ENCODE data around the gene ANKH. TPM values are rescaled to one million over a fixed set of nuclear protein-coding genes. Genes with fewer than 3 reads are reported as not detected.
A peak's percentile ranks its signal among the peaks of the same experiment; 100 is the strongest.

ANKH gene
- total RNA-seq, 1 donor from 2014 or later: 75.9 TPM

DNA sequence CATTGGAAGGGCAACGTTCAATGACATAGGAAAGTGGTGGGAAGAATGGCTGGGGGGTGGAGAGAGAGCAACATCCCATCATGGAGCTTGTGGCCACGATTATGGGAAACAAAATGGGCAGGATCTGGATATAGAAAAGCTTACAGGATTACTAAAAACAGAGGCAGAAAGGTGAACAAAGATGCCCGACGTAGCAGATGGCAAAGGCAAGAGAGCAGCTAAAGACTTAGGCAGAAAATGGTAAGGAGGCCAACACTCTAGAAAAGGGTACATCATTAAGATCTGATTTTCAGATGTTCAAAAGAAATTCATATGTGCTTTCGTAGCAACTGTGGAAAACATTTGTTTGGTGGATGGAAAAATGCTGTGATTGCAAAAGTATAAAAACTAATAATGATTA lies 104.5 kb downstream of the ANKH start:
- ATAC-seq: no peak

DNA sequence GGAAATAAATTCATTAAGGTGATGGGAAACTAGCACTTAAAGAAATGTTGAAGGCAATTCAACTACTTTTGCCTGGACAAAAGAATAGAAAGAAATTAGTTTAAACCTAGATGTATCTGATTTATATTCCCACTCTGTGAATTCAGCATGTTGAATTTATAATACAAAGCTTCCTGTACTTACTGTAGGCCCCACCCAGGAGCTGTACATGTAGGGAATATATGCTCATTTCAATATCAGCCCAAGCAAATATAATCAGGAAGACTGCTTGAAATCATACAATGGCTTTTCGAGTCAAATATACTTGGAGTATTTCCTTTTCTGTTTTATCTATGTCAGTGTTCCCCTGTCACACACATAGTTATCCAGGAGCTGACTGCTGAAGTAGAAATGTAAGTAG lies 105.0 kb downstream of the ANKH start:
- ATAC-seq: no peak
- no peak for DNase-seq (ENCODE audit: low spot score)

More for the DNA sequence above, 104.5 kb downstream of the ANKH start:
- DNase-seq (ENCODE audit: low spot score): no peak

DNA sequence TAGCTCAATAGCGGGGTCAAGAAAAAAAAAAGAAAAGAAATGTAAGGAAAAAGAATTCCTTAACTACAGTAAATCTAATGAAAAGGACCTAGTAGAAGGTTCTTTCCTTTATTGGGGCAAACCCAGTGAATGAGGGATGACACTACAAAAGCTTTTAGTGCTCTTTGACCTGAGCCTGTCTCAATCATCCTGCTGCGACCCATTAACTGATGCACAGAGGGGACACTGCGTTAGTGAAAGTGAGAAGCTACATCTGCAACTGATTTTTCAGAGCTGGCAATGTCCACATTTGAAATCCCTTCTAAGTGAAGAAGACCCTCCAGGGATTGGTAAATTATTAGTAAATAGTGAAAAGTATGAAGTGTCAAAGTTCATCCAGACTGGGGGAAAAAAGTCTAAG lies 106.0 kb downstream of the ANKH start:
- ATAC-seq (no peak), DNase-seq (ENCODE audit: low spot score) (no peak)

DNA sequence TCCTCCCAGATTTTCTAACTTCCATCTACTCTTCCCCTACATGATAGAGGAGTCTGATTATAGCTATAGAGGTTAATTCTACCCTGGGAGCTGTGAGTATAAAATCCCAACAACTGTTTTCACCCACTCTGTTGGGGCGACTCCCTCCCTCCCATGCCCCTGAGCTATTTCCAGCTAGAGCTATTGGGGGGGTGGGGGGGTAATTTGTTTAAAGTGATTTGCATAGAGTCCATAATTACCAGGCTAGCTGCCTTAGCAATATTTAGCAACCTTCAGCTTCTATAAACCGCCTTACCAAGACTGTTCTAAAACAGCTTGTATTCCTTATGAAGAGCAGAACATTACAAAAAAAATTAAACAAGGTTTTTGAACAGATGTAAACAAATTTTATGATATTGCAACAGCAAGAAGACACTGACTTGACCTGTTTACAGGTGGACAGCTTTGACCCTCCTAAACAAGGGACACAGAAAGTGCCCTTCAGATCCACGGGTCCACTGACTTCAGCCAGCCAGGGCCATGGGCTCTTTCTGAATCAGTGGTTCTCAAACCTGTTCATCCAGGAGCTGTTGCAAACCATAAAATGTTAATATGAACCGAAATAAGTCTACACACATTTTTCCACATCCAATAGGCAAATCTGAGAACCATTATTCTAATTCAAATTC lies 108.9 kb downstream of the ANKH start:
- ATAC-seq (no peak), DNase-seq (ENCODE audit: low spot score) (no peak)

DNA sequence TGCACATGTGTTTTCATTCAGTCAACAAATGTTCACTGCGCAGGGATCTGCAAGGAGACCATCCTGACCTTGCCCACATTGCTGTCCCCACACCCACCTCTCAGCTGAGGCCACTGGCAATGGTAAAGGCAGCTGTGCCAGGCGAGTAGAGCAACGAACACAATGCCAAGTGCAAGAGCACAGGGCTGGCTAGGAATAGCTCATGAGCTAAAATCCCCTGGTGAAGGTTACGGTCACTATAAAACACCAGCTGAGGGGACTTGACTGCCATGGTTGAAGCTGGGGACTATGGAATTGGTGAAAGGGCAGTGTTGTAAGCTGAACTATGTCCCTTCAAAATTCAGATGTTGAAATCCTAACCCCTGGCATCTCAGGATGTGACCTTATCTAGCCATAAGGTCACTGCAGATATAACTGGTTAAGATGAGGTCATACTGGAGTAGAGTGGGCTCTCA lies 111.0 kb downstream of the ANKH start:
- DNase-seq (ENCODE audit: low spot score) (peak; percentile 86), ATAC-seq (peak; percentile 88)

DNA sequence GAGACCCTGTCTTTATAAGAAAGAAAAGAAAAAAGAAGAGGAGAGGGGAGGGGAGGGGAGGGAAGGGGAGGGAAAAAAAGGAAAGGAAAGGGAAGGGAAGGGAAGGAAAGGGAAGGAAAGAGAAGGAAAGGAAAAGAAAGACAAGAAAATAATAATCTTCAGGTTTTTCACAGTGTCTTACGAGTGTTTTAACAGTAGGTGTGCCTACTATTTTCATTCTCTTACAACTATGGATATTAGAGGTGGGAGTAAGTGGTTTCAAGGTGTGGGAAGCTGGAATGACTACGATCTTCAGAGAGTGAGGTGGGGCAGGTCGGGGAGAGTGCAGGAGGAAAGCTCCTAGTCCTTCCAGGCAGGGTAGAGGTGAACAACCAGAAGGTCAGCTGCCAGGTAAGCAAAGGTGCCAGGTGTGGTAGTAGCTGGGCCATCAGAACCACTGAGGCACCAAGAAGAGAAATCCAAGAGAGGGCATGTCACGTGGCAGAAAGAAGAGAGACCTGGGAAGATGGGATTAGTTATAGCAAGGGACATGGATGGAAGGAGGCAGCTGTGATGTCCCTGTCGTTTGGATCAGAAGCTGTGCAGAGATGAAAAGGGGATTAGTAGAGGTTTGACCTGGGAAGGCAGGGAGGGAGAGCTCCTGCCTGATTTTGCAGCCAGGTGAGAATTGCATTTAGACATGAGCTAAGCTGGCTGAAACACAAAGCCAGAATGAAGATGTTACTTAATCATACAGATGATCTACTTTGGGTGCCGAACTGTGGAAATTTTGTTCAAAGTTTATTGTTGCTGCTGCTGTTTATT lies 111.6 kb downstream of the ANKH start:
- DNase-seq (ENCODE audit: low spot score) (no peak), ATAC-seq (peak; percentile 67)

DNA sequence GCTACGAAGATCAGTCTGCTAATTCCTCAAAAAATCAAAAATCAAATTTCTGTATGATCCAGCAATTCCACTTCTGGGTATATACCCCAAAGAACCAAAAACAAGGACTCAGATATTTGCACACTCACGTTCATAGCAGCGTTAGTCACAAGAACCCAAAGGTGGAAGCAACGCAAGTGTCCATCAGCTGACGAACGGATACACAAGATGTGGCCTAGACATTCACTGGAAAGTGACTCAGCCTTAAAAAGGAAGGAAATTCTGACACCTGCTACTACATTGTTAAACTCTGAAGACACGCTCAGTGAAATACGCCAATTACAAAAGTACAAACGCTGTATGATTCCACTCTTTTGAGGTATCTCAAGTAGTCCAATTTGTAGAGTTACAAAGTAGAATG lies 113.7 kb downstream of the ANKH start:
- no peak for ATAC-seq
- no peak for DNase-seq (ENCODE audit: low spot score)

DNA sequence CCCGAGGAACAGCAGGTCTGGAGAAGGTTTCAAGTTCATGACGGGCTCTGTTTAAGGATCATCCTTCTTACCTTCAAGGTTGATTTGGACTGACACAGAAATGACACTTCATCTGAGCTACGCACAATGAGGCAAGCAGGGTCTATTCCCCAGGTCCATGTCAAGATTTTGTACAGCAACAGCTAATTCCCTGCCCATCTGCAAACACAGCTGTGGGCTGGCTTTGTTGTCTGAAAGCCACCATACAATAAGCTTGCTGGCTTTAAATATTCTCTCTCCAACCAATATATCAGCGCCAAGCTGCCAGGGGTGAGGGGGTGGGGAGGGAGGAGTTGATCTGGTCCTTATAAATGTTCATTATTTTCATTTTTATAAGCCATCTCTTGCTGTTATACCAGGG lies 115.1 kb downstream of the ANKH start:
- ATAC-seq (no peak), DNase-seq (ENCODE audit: low spot score) (no peak)

DNA sequence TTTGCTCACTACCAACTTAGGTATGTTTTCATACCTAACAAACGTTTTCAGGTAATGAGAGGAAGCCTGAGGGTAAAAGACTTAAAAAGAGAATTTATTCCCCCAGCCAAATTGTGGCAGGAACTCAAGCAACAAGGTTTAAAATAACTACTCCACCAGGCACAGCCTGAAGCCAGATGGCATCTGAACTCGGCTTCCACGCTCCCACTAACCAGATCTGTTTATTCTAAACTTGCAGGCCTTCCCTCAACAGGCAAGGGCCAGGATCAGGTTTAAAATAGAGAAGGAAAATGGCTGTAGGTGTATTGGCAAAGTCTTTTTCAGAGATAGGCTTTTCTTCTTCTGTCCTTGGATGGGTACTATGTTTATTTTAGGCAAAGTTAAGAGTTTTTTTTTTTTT lies 117.6 kb downstream of the ANKH start:
- ATAC-seq (no peak), DNase-seq (ENCODE audit: low spot score) (no peak)

DNA sequence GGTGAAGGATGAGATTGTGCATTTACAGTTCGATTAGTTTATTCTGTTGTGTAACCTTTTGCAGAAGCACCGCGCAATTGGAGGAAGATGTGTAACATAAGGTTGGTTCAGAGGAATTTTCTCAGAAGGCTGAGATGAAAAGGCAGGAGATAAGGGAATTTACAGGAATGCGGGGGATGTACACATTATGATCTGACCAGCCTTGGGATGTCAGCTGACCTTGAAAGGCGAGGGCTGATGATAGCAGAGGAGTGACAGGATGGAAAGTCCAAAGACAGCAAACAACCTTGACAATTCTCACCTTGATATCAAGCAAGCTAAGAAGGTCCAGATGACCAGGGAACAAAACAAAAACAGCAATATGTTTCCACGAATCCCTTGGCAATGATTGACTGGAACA lies 118.3 kb downstream of the ANKH start:
- DNase-seq (ENCODE audit: low spot score) (no peak), ATAC-seq (no peak)

DNA sequence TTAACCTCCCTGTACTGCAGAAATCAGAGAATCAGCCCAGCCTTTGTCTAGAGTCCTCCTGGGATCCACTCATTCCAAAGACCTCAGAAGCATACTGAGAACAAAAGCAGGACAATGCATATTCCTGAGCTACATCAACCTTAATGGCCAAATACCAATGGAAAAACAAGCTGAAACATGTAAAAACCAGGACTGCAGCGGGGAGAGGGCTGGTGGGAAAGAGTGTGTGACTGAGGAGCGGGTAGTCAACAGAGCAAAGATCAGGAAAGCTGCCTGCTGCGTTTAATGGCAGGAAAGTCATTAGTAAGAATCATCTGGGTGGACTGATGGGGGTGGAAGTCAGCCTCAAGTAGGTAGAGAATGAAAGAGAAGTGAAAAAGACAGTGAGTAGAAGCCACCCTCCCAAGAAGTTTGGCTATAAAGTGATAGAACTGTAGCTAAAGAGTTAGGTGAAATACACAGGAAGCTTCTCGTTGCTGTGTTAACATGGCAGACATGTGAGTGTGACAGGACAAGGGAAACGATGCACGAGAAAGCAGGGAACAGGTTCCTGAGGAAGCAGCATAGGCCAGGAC lies 119.0 kb downstream of the ANKH start:
- ATAC-seq: no peak
- DNase-seq (ENCODE audit: low spot score): no peak

DNA sequence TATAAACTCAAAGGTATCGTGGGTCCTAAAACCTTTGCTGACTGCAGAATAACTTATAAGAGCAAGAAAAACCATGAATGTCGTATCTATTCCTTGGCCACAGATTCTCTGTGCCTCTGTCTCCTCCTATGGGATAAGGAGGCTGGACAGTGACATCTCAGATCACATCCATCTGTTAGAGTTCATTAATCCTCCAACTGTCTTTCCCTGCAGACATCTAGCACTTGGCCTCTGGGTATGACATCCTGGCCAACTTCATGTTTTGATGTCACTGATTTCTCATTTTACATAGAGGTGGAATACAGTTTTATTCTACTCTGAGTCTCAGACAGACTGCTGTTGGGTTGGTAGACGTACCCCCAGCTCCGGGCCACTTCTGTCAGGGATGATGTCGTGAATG lies 120.9 kb downstream of the ANKH start:
- no peak for DNase-seq (ENCODE audit: low spot score)
- ATAC-seq: no peak

DNA sequence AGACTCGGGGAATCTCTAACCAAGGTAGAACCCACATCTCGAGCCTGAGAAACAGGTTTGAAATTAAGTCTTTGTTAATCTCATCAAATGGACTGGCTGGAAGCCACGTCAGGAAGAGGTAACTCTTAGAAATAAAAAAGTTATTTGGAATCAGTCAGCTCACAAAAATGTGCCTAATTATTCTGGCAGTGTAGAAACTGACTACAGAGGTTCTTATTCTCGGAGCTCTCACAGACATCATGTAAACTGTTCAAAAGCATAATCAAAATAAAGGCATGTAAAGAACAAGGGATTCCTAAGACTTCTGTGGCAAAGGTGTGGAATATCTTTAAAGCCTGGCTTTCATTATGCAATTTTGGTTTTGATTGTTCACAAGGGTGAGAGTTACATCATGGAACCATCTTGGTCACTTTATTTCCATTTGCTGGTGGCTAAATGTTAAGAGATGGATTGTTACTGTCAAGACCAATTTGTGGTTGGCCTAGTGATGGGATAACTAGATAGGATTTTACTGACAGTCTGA lies 121.9 kb downstream of the ANKH start:
- ATAC-seq: no peak

DNA sequence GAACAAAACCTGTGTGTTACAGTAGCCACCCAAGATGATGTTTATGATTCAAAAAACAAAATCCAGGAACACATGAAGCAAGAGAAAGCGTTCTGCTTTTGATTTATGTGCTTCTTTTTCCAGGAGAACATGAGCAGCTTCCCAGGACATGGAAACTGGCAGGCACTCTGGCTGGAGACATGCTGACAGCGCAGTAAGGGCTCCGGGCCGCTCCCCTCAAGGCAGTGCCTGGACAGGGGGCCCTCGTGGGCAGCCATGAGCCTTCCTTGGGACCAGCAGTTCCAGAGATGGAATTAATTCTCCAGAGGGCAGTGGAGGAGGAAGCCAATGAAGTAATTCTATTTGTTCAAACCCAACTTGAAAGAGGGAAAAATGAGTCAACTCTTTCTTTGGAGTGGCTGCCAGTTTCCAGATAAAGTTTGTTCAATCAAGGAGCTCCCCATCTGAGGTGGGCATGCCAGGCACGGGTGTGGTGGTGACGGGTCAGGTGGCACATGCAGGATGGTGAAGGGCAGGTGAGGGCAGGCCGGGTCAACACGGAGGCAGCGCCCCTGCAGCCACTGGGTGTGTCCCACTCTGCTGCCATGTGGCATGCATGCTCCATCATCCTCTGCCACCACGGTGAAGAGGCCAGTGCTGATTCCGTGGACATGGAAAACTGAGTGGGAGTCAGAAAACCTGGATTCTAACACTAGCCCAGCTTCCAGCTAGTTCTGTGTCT lies 123.2 kb downstream of the ANKH start:
- DNase-seq (ENCODE audit: low spot score): no peak

More for the DNA sequence above, 121.9 kb downstream of the ANKH start:
- no peak for DNase-seq (ENCODE audit: low spot score)

DNA sequence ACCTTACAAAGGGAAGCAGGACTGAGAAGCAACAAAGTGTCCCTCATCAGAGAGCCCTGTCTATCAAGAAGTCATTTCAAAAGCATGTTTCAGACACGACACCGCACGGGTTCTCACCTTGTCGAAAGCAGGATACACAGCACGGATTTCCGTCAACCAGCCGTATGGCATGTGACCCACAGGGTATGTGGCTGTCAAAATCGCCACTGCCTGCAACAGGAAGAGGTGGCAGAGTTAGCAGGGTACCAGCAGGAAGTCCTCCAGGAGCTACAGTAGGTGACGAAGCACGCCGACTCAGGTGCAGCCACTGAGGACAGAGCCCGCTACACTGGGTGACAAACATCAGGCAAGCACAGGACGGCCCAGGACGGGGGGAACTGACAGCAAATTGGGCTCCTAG lies 125.8 kb downstream of the ANKH start:
- no peak for ATAC-seq
- no peak for DNase-seq (ENCODE audit: low spot score)

More for the DNA sequence above, 123.2 kb downstream of the ANKH start:
- ATAC-seq: no peak

DNA sequence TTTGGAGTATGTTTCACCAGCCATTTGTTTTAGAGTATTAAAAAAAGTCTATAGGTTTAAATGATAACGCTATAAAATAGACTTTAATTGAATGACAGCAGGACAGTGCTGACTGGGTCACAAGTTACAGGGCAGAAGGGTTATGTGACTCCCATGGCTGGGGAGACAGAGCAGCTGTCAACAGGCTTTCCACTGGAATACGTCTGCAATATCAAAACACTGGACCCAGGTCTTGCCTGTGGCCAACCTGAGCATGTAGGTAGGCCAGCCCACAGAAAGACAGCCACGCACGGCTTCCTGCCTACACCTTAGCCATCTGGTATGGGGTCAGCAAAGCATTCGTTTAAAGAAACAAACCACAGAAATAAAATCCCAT lies 126.4 kb downstream of the ANKH start:
- ATAC-seq: peak; percentile 29
- no peak for DNase-seq (ENCODE audit: low spot score)

DNA sequence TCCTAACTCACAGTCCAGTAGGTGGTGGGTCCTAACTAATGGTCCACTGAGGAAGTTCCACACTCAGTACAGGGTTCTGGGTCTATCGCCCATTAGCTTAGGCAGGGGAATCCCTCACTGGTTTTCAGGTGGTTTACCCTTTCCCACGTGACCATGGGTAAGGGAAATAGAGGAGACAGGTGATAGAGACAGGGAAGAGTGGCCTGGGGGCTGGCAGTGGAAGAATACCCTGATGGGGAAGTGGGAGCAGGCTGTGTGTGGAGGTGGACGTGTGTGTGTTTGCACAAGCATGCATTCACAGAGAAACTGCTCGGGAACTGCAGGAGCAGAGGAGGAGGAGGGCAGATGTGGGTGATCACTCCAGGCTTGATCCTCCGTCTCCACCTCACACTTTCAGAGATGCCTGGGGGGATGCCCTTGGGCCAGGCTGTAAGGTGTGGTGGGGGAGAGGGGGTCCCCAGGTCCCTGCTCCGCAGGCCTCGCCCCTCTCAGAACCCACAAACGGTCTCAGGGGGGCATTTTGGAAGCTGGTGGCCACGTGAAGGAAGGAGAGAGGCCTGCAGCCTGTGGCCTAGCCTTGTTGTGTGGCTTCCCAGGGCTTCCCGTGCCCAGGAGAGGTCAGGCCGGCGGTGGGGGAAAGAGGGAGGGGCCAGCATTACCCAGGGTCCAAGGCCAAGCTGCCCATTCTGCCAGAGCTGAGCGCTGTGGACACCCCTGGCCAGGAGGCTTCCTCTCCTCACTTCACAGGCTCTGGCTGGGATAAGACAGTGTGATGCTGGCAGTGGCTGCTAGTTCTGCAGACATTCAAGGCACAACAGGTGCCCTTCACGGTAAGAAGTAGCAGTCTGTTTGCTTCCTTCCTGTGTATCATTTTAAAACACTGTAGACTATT lies 127.0 kb downstream of the ANKH start:
- ATAC-seq: peak; percentile 55

DNA sequence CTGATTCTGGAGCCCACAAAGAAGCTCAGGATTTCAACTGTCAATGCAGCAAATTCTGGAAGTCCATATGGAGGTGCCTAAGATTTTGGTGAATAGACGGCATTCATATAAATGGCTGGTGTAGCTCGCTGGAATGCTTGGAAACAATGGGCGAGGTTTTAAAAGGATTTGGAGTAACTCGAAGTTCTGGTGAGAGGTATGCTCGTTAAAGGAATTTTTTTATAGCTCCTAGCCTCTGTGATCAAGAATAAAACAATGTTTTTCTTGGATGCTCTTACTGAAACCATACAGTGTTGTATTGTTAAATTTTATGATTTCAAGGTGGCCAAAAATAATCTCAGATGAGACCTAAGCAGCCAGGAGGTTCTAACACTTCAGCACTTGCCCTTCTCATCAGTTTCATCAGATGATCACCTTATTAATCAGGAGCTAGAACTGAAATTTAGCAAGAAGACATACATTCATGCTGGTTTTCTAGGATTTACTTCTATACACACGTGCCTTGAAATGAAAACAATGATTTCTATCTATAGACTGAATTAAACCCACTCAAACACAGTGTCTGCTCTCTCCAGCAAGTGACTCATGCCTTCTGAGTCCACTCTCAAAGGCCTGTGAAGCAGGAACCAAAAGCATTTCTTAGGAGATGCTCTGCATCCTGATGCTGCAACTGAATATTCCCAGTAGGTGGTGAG lies 127.8 kb downstream of the ANKH start:
- DNase-seq (ENCODE audit: low spot score): no peak
- no peak for ATAC-seq

More for the DNA sequence above, 127.0 kb downstream of the ANKH start:
- DNase-seq (ENCODE audit: low spot score): no peak

DNA sequence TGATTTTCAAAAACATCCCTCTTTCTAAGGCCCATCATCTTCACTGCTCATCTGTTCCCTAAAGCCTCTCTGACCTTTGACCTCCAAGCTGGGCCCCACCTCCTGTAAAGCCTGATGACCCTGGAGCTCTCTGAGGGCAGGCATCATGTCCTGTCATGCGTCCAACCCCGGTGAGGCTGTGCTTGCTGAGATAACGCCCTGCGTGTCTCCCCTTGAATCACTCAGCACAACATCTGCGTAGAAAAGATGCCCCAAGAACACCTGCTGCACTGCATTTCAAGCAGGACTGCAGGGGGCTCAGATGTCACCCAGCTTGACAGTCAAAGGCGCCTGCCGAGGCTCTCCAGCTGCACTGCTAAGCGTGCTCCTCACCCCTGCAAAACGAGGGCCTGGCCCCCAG lies 129.1 kb downstream of the ANKH start:
- ATAC-seq (no peak), DNase-seq (ENCODE audit: low spot score) (no peak)

Data from left lobe of liver (tissue), 2 donors.